Measurements from ENCODE around the gene BTBD1. TPM values are rescaled to one million over a fixed set of nuclear protein-coding genes. Genes with fewer than 3 reads are reported as not detected.
"Not testable (repeated sequence)": the region's sequence is repeated elsewhere in the genome, so short reads cannot be mapped to it uniquely, and the experiment has no call there.

BTBD1 gene
- total and polyA plus RNA-seq, 8 donors, result 13.2 to 94.4 (median 44.9) TPM

GRCh38 chr15:83078712-83079111, 11.7 kb upstream of the BTBD1 start:
- Histone ChIP-seq H3K9me3 (peaks cover 0 to 8% (median 3%) of the 10 kb centered on the region in 4 donors), H3K27ac (no peak overlapping the region), H3K27me3 (peaks cover 0 to 34% (median 0%) of the 10 kb centered on the region in 3 donors), H3K4me1 (no peaks in the 10 kb centered on the region), H3K36me3 (no peaks in the 10 kb centered on the region), H3K4me3 (no peak overlapping the region)
- WGBS, 5 donors, result 51 to 71% (median 58%) methylated on average over 7 of the region's 7 CpGs
- no peak for DNase-seq
- TF ChIP-seq POLR2A (IDR thresholded peaks at IDR 0.05), result no peak
- no peak for TF ChIP-seq EP300 (IDR thresholded peaks at IDR 0.05)
- no peak for TF ChIP-seq POLR2AphosphoS5 (IDR thresholded peaks at IDR 0.05)
- TF ChIP-seq CTCF (IDR thresholded peaks at IDR 0.05), result no peak
- intact Hi-C loops (cut with DNase I; ENCODE audit: low total_unique reads), result no loop called here

- Histone ChIP-seq H3K9me3 (peaks cover 7 to 19% (median 12%) of the 10 kb centered on the region in 4 donors), H3K4me1 (no peaks in the 10 kb centered on the region), H3K27ac (no peak overlapping the region), H3K36me3 (no peaks in the 10 kb centered on the region), H3K4me3 (no peak overlapping the region), H3K27me3 (peaks cover 0 to 31% (median 0%) of the 10 kb centered on the region in 3 donors)
- intact Hi-C loops (cut with DNase I; ENCODE audit: low total_unique reads), result no loop called here
- 59 to 68% (median 65%) methylated on average over 5 of the region's 5 CpGs for WGBS, 5 donors
- DNase-seq, result no peak
- TF ChIP-seq EP300 (IDR thresholded peaks at IDR 0.05) (no peak), POLR2A (IDR thresholded peaks at IDR 0.05) (no peak), POLR2AphosphoS5 (IDR thresholded peaks at IDR 0.05) (no peak)
Observed at GRCh38 chr15:83077491-83078230, 10.6 kb upstream of the BTBD1 start.

- H3K36me3 ChIP-seq; H3K27me3 ChIP-seq; intact Hi-C loops (cut with DNase I; ENCODE audit: low total_unique reads); H3K27ac ChIP-seq; H3K4me3 ChIP-seq: not testable (repeated sequence)
- H3K4me1 ChIP-seq, result peaks cover 11 to 35% (median 27%) of the 10 kb centered on the region in 4 donors
- DNase-seq, result peak in 1 of 2 donors; percentile 9
- WGBS, 5 donors, result 46 to 67% (median 61%) methylated on average over 6 of the region's 6 CpGs
- H3K9me3 ChIP-seq, result peaks cover 7 to 20% (median 13%) of the 10 kb centered on the region in 4 donors
Observed at GRCh38 chr15:83069211-83069642, 2.2 kb upstream of the BTBD1 start.

GRCh38 chr15:83068054-83068453, 1.0 kb upstream of the BTBD1 start:
- no peaks in the 10 kb centered on the region for H3K27me3 ChIP-seq
- H3K27ac ChIP-seq, result peak overlapping the region in 4 of 5 donors; percentile 96 to 99 (median 96)
- DNase-seq, result peak in 1 of 2 donors; percentile 6
- peaks cover 21 to 47% (median 38%) of the 10 kb centered on the region in 4 donors for H3K4me1 ChIP-seq
- no peaks in the 10 kb centered on the region for H3K36me3 ChIP-seq
- WGBS, 5 donors, result 81 to 87% (median 83%) methylated on average over 6 of the region's 6 CpGs
- TF ChIP-seq POLR2AphosphoS5 (IDR thresholded peaks at IDR 0.05) (no peak), POLR2A (IDR thresholded peaks at IDR 0.05) (no peak), EP300 (IDR thresholded peaks at IDR 0.05) (no peak), CTCF (IDR thresholded peaks at IDR 0.05) (no peak)
- peaks cover under 1 to 10% (median 4%) of the 10 kb centered on the region in 4 donors for H3K9me3 ChIP-seq
- H3K4me3 ChIP-seq, result no peak overlapping the region
- intact Hi-C loops (cut with DNase I; ENCODE audit: low total_unique reads), result no loop called here

GRCh38 chr15:83067638-83067962, 548 bp upstream of the BTBD1 start:
- 63 to 67% (median 64%) methylated on average over 12 of the region's 12 CpGs for WGBS, 5 donors
- Histone ChIP-seq H3K27me3 (no peaks in the 10 kb centered on the region), H3K27ac (peak overlapping the region; percentile 96 to 100 (median 97)), H3K4me1 (peaks cover 21 to 51% (median 43%) of the 10 kb centered on the region in 4 donors), H3K4me3 (peak overlapping the region; percentile 83 to 98 (median 94)), H3K9me3 (peaks cover 0 to 6% (median 2%) of the 10 kb centered on the region in 4 donors), H3K36me3 (no peaks in the 10 kb centered on the region)
- DNase-seq, result no peak
- no peak for TF ChIP-seq POLR2AphosphoS5 (IDR thresholded peaks at IDR 0.05)
- TF ChIP-seq EP300 (IDR thresholded peaks at IDR 0.05), result no peak
- no peak for TF ChIP-seq POLR2A (IDR thresholded peaks at IDR 0.05)
- TF ChIP-seq CTCF (IDR thresholded peaks at IDR 0.05), result no peak
- intact Hi-C loops (cut with DNase I; ENCODE audit: low total_unique reads), result no loop called here

Measured in stomach (tissue), 9 donors.